ENCODE measurements around the gene BLOC1S6. TPM values are rescaled to one million over a fixed set of nuclear protein-coding genes. Genes with fewer than 3 reads are reported as not detected.
A peak's percentile ranks its signal among the peaks of the same experiment; 100 is the strongest.

Gene BLOC1S6
- polyA plus RNA-seq, 2 of the 4 experiments (the other 2 are of a cell fraction), result 19.0 to 30.9 TPM

DNA sequence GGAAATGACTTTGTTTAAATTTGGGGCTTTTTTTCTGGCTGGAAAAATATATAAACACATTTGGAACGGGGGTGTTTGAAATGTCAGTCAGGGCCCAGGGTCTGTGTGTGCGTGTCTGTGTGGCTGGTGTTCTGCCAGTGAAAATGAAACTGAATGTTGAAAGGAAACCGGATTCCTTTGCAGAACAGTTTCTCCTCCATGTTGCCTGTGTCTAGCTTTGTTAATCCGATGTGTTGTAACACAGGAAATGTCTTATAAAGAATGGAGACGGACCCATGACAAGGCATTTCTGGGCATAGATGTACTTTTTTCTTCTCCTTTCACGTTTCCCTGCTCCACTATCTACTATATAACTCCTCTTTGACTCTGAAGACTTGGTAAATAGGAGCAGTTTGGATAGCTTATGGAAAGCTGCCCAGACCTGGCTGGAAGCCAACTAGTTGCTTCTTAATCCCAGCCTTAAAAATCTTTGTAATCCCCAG, 50.4 kb downstream of the BLOC1S6 start:
- WGBS (ENCODE audit: missing lambda C conversion rate), result under 1% methylated on average over 6 of the region's 6 CpGs
- TF ChIP-seq HES2 (IDR thresholded peaks at IDR 0.05), result no peak
- TF ChIP-seq NFE2L2 (conservative IDR thresholded peaks at IDR 0.05; ENCODE audit: low read length), result peak; percentile 50; the same call in 1 of the 2 replicates
- TF ChIP-seq, protein P1, sequence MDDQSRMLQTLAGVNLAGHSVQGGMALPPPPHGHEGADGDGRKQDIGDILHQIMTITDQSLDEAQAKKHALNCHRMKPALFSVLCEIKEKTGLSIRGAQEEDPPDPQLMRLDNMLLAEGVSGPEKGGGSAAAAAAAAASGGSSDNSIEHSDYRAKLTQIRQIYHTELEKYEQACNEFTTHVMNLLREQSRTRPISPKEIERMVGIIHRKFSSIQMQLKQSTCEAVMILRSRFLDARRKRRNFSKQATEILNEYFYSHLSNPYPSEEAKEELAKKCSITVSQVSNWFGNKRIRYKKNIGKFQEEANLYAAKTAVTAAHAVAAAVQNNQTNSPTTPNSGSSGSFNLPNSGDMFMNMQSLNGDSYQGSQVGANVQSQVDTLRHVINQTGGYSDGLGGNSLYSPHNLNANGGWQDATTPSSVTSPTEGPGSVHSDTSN (IDR thresholded peaks at IDR 0.05), result no peak
- TF ChIP-seq JUN (IDR thresholded peaks at IDR 0.05), result 0 out of 5 replicates have a peak, but pooled peaks of 1 of the 2 experiments have one; percentile 38
- TF ChIP-seq EHF (CRISPR knock-in tag; IDR thresholded peaks at IDR 0.05), result no peak
- no peak for TF ChIP-seq FOSB (CRISPR knock-in tag; IDR thresholded peaks at IDR 0.05)
- no peak for TF ChIP-seq CHD4 (IDR thresholded peaks at IDR 0.05; ENCODE audit: borderline replicate concordance)
- no peak for TF ChIP-seq ZC3H11A (IDR thresholded peaks at IDR 0.05)
- no peak for TF ChIP-seq NPAS2 (CRISPR knock-in tag; IDR thresholded peaks at IDR 0.05; ENCODE audit: borderline replicate concordance)
- peak; percentile 83 for TF ChIP-seq MAFK (IDR thresholded peaks at IDR 0.05; ENCODE audit: partially characterized antibody)
- TF ChIP-seq, protein P2, sequence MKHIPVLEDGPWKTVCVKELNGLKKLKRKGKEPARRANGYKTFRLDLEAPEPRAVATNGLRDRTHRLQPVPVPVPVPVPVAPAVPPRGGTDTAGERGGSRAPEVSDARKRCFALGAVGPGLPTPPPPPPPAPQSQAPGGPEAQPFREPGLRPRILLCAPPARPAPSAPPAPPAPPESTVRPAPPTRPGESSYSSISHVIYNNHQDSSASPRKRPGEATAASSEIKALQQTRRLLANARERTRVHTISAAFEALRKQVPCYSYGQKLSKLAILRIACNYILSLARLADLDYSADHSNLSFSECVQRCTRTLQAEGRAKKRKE (CRISPR knock-in tag; IDR thresholded peaks at IDR 0.05; ENCODE audit: low read depth), result no peak
- peak in 1 of 2 experiments; percentile 53; a peak in 2 of 4 replicates for TF ChIP-seq CEBPB (IDR thresholded peaks at IDR 0.05)
- TF ChIP-seq FOSL2 (IDR thresholded peaks at IDR 0.05), result no peak
- 0 out of 2 replicates have a peak, but pooled peaks have one; percentile 6 for TF ChIP-seq FOSL2 (CRISPR knock-in tag; IDR thresholded peaks at IDR 0.05)
- TF ChIP-seq EP300 (IDR thresholded peaks at IDR 0.05), result 0 out of 5 replicates have a peak, but pooled peaks of 1 of the 2 experiments have one; percentile 13
- no peak for TF ChIP-seq BCL3 (IDR thresholded peaks at IDR 0.05)
- no peak for TF ChIP-seq MYC (IDR thresholded peaks at IDR 0.05; ENCODE audit: borderline replicate concordance, low read length)
- TF ChIP-seq HOXB13 (CRISPR knock-in tag; IDR thresholded peaks at IDR 0.05; ENCODE audit: low read depth), result no peak
- TF ChIP-seq CBX8 (IDR thresholded peaks at IDR 0.05), result no peak
- no peak for TF ChIP-seq RNF2 (IDR thresholded peaks at IDR 0.05; ENCODE audit: borderline replicate concordance, low read depth)
- no peak for TF ChIP-seq PHF8 (IDR thresholded peaks at IDR 0.05; ENCODE audit: borderline replicate concordance, low read depth)
- ATAC-seq, result no peak
- Histone ChIP-seq H3K4me2 (peak overlapping the region; percentile 86), H3K4me1 (peaks cover 61% of the 10 kb centered on the region), H3K4me3 (peak overlapping the region; percentile 18; the same call in 1 of the 3 replicates), H3K9me3 (no peaks in the 10 kb centered on the region), H3K27ac (peak overlapping the region; percentile 88 to 92)
- no peak for FAIRE-seq
- DNase-seq (ENCODE audit: low read depth in 1 of 2, low spot score in 1 of 2), result peak; percentile 32 to 77
- ChIA-PET CTCF (interaction anchor here (1.1 to 2.2 kb wide), 2 partner anchors 68 to 182 kb away, joined by 4 to 7 read pairs; no protein-coding TSS in a partner anchor), POLR2A (interaction anchor here (1.2 kb wide), 1 partner anchor 8 kb away, joined by 4 read pairs; no protein-coding TSS in a partner anchor)

DNA sequence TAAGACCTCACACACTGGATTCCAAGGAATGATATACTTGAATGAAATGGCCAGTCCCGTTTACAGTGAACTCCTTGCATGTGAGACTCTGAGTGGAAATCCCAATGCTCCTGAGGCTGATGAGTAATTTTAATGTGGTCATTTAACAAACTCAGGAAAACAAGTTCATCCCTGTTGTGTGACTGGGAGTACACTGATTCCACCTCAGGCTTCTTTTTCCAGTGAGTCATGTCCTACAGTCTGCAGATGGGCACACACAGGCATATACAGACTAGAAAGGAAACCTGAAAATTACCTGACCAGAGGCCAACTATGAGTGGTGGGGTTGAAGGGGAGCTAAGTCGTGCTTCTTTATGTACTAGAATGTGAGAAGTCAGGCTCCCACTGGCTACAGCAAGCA, 53.4 kb downstream of the BLOC1S6 start:
- peak overlapping the region; percentile 84 for H3K4me2 ChIP-seq
- WGBS (ENCODE audit: missing lambda C conversion rate), result 0% methylated on average over 1 of the region's 2 CpGs
- peaks cover 85% of the 10 kb centered on the region for H3K4me1 ChIP-seq
- POLR2A ChIA-PET, result no interaction called here
- CTCF ChIA-PET, result interaction anchor here (0.7 to 4.0 kb wide), 4 partner anchors 10 to 183 kb away, joined by 3 to 14 read pairs (median 4); no protein-coding TSS in a partner anchor
- H3K27ac ChIP-seq, result peak overlapping the region; percentile 88 to 92
- no peaks in the 10 kb centered on the region for H3K9me3 ChIP-seq
- ATAC-seq, result peak; percentile 68 to 69
- FAIRE-seq, result no peak
- peak; percentile 44 to 72 for DNase-seq (ENCODE audit: low read depth in 1 of 2, low spot score in 1 of 2)
- 0 out of 3 replicates have a peak overlapping the region, but pooled peaks have one; percentile 22 for H3K4me3 ChIP-seq
- TF ChIP-seq JUNB (IDR thresholded peaks at IDR 0.05) (peak; percentile 57; the same call in 1 of the 2 replicates), ZFP36 (IDR thresholded peaks at IDR 0.05; ENCODE audit: borderline replicate concordance, partially characterized antibody) (no peak), USF2 (IDR thresholded peaks at IDR 0.05) (no peak), FOSL2 (IDR thresholded peaks at IDR 0.05) (peak; percentile 63), FOSL2 (CRISPR knock-in tag; IDR thresholded peaks at IDR 0.05) (peak; percentile 79), RNF2 (IDR thresholded peaks at IDR 0.05; ENCODE audit: borderline replicate concordance, low read depth) (no peak), HES2 (IDR thresholded peaks at IDR 0.05) (no peak), MYC (IDR thresholded peaks at IDR 0.05; ENCODE audit: borderline replicate concordance, low read length) (no peak), GATA3 (IDR thresholded peaks at IDR 0.05; ENCODE audit: borderline replicate concordance) (peak; percentile 33; the same call in 1 of the 2 replicates), MAX (IDR thresholded peaks at IDR 0.05) (peak; percentile 49; the same call in 1 of the 2 replicates), ZC3H11A (IDR thresholded peaks at IDR 0.05) (no peak), ZNF302 (CRISPR knock-in tag; IDR thresholded peaks at IDR 0.05) (no peak), BCL3 (IDR thresholded peaks at IDR 0.05) (no peak), SREBF2 (IDR thresholded peaks at IDR 0.05) (no peak), TFCP2L1 (CRISPR knock-in tag; IDR thresholded peaks at IDR 0.05) (no peak), KDM1A (IDR thresholded peaks at IDR 0.05; ENCODE audit: low read depth) (no peak)
- TF ChIP-seq, protein P2 (CRISPR knock-in tag; IDR thresholded peaks at IDR 0.05; ENCODE audit: low read depth), result no peak

Measured in A549 (cell line).